GM19351 (cell line): ENCODE measurements around the gene ADAM12.

Experiments used
- ATAC-seq: cut with Tn5 transposase; IDR thresholded peaks from one replicate; pipeline ENCODE4 v1.9.1; 2021; ENCODE audit warnings: mild to moderate bottlenecking, moderate library complexity; ENCODE audit not compliant: unreplicated experiment

ADAM12 gene

GRCh38 chr10:126216632-126216961, 171.7 kb downstream of the ADAM12 start:
- ATAC-seq: no peak

DNA sequence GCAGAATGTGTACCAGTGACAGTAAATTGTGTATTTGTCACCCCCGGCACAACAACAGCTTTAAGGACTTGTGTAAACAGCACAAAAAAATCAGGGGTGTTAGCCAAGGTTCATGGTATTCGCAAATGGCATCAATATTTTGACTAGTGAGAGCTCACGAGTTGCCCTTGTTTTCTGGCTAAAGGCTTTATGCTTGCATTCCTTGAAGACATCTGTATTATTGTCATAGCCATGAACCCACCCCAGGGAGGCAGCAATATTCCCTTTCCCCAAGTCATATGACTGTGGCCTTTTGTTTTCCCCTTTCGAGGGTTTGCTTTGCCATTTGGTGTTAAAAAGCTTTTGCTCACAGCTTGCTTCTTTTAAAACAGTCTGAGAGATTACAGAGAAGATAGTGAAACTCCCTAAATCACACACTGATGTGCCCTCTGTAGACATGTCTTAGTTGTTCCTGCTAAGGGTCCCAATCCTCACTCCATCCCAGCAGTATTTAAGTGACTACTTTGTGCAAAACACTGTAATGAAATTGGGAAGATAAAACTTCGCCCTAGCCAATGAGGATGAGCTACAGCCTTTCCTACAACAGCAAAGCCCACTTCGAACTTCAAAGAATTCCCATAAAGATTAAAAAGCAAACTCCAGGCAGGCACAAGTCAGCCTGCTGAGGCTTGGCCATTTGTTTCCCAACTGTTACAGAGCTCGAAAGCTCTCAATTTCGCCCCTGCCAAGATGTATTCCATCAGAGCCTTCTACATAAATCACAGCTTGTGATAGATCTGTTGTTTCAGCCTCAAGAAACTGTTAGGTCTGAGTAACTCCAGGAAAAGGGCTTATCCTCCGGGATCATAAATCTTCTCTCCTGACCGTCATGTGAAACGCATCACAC, 172.3 kb downstream of the ADAM12 start:
- ATAC-seq: no peak

DNA sequence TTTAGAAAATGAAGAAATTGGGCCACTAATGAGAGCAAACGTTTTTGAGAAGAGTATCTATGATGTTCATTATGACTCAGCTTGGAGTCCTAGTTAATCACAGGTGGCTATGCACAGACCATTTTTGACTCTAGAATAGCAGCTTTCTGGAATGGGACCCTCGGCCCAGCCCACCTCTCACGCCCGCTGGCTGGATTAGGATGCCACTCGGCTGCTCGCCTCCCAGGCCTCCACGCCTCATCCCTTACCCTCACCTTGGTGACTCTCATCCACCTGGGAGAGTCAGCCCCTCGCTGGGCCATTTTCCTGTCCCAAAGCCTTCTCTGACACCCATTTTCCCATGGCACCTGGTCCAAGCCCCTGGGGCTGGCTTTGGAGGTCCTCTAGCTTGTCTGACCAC, 173.6 kb downstream of the ADAM12 start:
- no peak for ATAC-seq

- no peak for ATAC-seq
Measured at GRCh38 chr10:126214021-126214420, 174.3 kb downstream of the ADAM12 start.

GRCh38 chr10:126212738-126213137, 175.5 kb downstream of the ADAM12 start:
- ATAC-seq: no peak

- ATAC-seq: no peak
Measured at GRCh38 chr10:126210051-126210651, 178.1 kb downstream of the ADAM12 start.

DNA sequence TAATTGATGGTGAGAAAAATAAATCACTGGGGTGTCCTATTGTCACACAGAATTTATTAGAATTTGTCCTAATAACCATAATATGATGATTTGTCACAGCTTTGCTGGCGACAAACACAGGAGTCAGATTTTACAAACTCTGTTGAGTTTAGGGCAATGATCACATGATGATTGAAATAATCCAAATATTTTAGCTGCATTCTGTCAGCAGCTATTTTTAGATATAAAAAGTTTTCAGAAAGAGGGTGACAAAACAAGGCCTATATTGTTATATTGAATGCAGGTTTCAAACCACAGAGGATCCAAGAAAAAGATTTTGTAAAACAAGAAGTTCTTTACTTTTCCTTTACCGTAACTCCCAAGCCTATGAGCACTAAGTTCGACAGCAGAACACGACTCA, 178.8 kb downstream of the ADAM12 start:
- no peak for ATAC-seq

GRCh38 chr10:126208726-126209302, 179.5 kb downstream of the ADAM12 start:
- ATAC-seq: no peak

GRCh38 chr10:126207851-126208250, 180.4 kb downstream of the ADAM12 start:
- ATAC-seq: no peak

DNA sequence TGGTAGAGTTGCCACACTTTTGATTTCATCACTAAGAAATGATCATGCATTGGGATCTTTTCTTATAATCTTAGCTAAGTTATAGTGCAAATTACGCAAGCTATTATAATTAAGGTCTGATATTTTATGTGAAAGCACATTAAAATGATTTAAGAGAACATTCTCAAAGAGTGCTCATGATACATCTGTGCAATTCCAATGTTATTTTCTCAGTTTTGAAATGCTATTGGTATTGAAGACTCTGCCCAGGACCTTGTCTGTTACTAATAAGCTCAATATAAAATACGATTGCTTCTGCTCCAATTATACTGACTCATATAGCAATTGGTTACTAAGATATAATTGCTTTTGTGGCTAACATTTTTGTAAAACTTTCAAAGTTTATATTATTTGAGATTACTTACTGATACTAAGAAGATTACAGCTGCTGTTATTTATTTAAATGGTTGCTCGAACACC, 180.9 kb downstream of the ADAM12 start:
- no peak for ATAC-seq

DNA sequence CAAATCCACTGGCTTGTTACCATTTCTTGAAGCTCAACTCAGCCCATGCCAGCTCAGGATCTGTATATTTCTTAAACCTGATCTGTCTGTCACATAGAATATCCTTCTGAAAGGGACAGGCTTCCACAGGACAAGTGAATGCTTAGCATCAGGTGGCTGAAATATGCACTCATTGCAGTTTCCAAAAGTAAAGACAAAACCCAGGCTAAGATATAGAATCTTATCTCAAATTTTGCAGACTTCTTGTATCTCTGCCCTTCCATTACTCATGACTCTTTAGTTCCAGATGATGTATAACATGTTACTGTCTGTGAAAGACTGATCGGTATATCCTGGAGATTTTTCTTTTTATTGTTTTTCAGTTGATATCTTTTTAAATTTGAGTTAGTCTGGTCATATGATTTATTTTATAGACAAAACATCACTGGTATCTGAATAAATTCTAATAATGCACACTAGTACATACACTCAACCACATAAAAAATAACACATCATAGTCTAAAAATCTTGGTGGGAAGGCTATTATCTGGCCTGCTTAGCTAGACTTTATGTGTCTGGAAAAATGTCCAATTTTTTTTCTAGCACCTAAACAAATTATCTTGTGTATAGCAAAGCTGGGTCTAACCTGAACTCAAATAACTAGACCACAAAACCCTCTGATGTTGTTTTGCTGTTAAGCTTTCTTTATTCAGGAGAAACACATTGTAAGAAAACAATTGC, 182.6 kb downstream of the ADAM12 start:
- ATAC-seq: no peak

GRCh38 chr10:126204320-126204719, 184.0 kb downstream of the ADAM12 start:
- ATAC-seq: no peak

GRCh38 chr10:126203746-126204145, 184.5 kb downstream of the ADAM12 start:
- no peak for ATAC-seq

GRCh38 chr10:126201603-126202002, 186.7 kb downstream of the ADAM12 start:
- no peak for ATAC-seq

DNA sequence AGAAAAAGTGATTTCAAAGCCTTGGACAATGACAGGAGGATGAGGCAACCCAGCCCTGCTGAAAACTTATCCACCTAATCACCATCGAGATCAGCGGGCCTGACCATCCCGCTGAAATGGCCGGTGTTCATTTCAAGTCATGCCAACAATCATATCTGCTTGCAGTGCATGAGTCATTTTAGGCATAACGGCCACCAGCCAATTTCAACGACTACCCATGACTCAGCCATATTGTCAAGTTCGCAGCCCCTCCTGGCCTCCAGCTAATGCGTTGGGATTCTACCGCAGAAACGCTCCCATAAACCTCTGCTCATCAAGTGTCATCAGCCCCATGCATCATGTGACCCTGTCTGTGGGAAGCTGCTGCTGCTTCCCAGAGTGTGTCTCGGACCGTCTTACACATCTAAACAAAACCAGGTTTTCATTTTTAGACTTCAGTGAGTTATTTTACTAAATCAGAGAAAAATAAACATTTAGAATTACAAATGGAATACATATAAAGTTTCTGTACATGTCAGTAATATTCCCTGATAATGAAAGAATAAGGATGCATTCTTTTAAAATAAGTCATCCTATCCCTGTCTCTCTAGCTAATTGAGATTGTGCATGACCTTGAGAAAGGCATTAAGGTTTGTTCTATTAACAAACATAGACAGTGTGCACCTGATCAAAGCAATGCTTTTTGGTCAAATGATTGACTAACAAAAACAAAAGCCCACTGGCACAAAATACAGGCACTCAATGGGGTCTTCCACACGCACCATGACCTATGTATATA, 188.9 kb downstream of the ADAM12 start:
- ATAC-seq: no peak

DNA sequence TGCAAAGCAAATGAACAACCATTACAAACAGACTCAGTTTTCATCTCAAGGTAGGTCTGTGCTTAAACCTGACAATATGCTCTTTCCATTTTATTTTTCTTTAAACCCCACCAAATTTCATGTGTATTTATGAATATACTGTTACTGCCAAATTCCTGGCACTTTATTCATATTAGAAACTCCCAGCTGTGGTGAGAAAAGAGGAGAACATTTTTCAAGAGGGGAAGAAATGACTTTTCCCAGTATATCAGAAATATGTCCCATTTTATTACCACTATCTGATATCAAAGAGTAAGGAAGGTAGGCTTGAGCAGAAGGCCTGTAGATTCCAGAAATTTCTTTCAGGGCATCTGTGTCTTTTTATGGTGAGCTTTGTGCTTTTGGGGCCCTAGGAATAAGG, 189.6 kb downstream of the ADAM12 start:
- ATAC-seq: no peak

- no peak for ATAC-seq
Measured at GRCh38 chr10:126197036-126197543, 191.2 kb downstream of the ADAM12 start.

GRCh38 chr10:126196281-126196680, 192.0 kb downstream of the ADAM12 start:
- no peak for ATAC-seq

DNA sequence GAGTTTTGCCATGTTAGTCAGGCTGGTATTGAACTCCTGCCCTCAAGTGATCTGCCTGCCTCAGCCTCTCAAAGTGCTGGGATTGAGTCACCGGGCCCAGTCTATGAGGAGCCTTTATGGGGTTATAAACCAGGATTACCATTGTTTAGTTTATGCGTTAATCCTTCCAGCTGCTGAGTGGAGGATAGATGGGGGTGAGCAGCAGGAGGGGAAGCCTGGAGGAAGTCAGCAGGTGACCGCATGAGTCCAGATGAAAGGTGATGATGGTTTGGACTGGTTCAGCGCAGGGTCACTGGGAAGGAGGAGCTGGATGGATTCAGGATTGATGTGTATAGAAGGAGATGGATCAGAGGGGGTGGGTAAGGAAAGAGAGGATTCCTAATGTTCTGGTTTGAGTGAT, 197.1 kb downstream of the ADAM12 start:
- no peak for ATAC-seq

- no peak for ATAC-seq
Measured at GRCh38 chr10:126188679-126189200, 199.5 kb downstream of the ADAM12 start.
